Stimulated activated CD8-positive, alpha-beta memory T cell treated with anti-CD3 and anti-CD28 coated beads, Interleukin-2, amount 100 ng/mL, for 48 hours (primary cell): Measurements from ENCODE around the gene SH3RF3.
A peak's percentile ranks its signal among the peaks of the same experiment; 100 is the strongest.
"Not testable (repeated sequence)": the region's sequence is repeated elsewhere in the genome, so short reads cannot be mapped to it uniquely, and the experiment has no call there.

Experiments
- DNase-seq, 2 donors: peaks; one replicate each; pipeline ENCODE4 v3.0.0-alpha.2; 2020; ENCODE audit warnings: low read depth in 2 of 2

The SH3RF3 gene

GRCh38 chr2:109128616-109129355 is at the start of gene SH3RF3:
Gene SH3RF3, plus strand, starts transcription at chr2:109129205.
- DNase-seq, result peak; percentile 2 to 20

GRCh38 chr2:109079590-109079989 is 49.4 kb upstream of the SH3RF3 start:
- DNase-seq, result no peak

GRCh38 chr2:109080109-109080508 is 48.9 kb upstream of the SH3RF3 start:
- no peak for DNase-seq

GRCh38 chr2:109080757-109081156 is 48.2 kb upstream of the SH3RF3 start:
- DNase-seq, result no peak

- no peak for DNase-seq
Measured at GRCh38 chr2:109081374-109081773, 47.6 kb upstream of the SH3RF3 start.

GRCh38 chr2:109083771-109084170 is 45.2 kb upstream of the SH3RF3 start:
- DNase-seq, result no peak

GRCh38 chr2:109084341-109084740 is 44.7 kb upstream of the SH3RF3 start:
- DNase-seq, result no peak

GRCh38 chr2:109085912-109086742 is 42.9 kb upstream of the SH3RF3 start:
- no peak for DNase-seq

- DNase-seq, result no peak
Measured at GRCh38 chr2:109086743-109087020, 42.3 kb upstream of the SH3RF3 start.

GRCh38 chr2:109087055-109087663 is 41.8 kb upstream of the SH3RF3 start:
- no peak for DNase-seq

- DNase-seq, result no peak
Measured at GRCh38 chr2:109089602-109090300, 39.3 kb upstream of the SH3RF3 start.

GRCh38 chr2:109091526-109091925 is 37.5 kb upstream of the SH3RF3 start:
- DNase-seq, result no peak

- DNase-seq, result no peak
Measured at GRCh38 chr2:109094144-109094543, 34.9 kb upstream of the SH3RF3 start.

GRCh38 chr2:109098251-109098920 is 30.6 kb upstream of the SH3RF3 start:
- DNase-seq, result no peak

GRCh38 chr2:109098921-109099273 is 30.1 kb upstream of the SH3RF3 start:
- no peak for DNase-seq

- DNase-seq, result no peak
Measured at GRCh38 chr2:109102588-109103233, 26.3 kb upstream of the SH3RF3 start.

GRCh38 chr2:109105113-109105512 is 23.9 kb upstream of the SH3RF3 start:
- DNase-seq, result no peak

- no peak for DNase-seq
Measured at GRCh38 chr2:109108740-109109139, 20.3 kb upstream of the SH3RF3 start.

- no peak for DNase-seq
Measured at GRCh38 chr2:109109342-109109741, 19.7 kb upstream of the SH3RF3 start.

GRCh38 chr2:109110170-109110569 is 18.8 kb upstream of the SH3RF3 start:
- no peak for DNase-seq

GRCh38 chr2:109117181-109117580 is 11.8 kb upstream of the SH3RF3 start:
- DNase-seq, result not testable (repeated sequence)
